Adrenal gland (tissue), 5 donors: ENCODE results near the gene PRRT1B.

Source experiments
- POLR2A ChIP-seq, 2 donors: fragments of 450-650 bp; IDR thresholded peaks; one replicate each; pipeline ENCODE4 v1.6.1; 2017; ENCODE audit warnings: antibody characterized with exemption in 2 of 2, mild to moderate bottlenecking in 2 of 2, moderate library complexity in 1 of 2
- TF ChIP-seq, protein P1 (sequence below), 6 experiments: fragments of 450-650 bp in 4 of 6; fragments of 200-600 bp in 2 of 6; sonication (generic) in 1 of 6; IDR thresholded peaks; 1 replicate in 5 of 6; 2 replicates in 1 of 6; pipeline versions ENCODE4 v1.5.1 to v1.8.0; 2016 to 2021; ENCODE audit warnings: antibody characterized with exemption in 6 of 6, mild to moderate bottlenecking in 2 of 6, moderate library complexity in 1 of 6
- donor health status: DM: no; HTN: no; CAD: no.

DNA sequence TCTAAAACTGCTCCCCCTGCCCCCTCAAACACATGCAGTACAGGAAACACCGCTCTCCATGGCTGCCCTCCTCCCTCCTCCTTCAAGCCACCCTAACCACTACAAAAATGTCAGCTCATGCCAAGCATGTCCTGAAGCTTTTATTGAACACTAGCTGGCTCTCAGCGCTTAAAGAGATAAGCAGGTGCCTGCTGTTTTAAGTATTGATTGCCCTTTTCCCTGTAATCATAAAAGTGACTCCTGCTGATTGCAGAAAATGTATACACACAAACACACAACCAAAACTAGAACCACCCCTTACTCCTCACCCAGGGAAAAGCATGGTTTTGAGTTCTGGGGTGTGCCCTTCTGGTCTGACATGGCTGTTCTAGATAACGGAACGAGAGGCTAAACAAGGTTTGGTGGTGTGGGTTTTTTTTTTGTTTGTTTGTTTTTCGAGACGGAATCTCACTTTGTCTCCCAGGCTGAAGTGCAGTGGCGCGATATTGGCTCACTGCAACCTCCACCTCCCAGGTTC is 10.5 kb upstream of the PRRT1B start:
- TF ChIP-seq, protein P1, sequence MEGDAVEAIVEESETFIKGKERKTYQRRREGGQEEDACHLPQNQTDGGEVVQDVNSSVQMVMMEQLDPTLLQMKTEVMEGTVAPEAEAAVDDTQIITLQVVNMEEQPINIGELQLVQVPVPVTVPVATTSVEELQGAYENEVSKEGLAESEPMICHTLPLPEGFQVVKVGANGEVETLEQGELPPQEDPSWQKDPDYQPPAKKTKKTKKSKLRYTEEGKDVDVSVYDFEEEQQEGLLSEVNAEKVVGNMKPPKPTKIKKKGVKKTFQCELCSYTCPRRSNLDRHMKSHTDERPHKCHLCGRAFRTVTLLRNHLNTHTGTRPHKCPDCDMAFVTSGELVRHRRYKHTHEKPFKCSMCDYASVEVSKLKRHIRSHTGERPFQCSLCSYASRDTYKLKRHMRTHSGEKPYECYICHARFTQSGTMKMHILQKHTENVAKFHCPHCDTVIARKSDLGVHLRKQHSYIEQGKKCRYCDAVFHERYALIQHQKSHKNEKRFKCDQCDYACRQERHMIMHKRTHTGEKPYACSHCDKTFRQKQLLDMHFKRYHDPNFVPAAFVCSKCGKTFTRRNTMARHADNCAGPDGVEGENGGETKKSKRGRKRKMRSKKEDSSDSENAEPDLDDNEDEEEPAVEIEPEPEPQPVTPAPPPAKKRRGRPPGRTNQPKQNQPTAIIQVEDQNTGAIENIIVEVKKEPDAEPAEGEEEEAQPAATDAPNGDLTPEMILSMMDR (IDR thresholded peaks at IDR 0.05), result no peak
- TF ChIP-seq POLR2A (IDR thresholded peaks at IDR 0.05), result no peak
